HL-60 (cell line): ENCODE results near the gene NCOR2.

Source experiments
- DNase-seq, 2 experiments: peaks; one replicate each; pipeline ENCODE4 v3.0.0-alpha.2; 2010 to 2020; ENCODE audit warnings: low read depth in 1 of 2, low spot score in 1 of 2
- H3K27ac ChIP-seq: fragments of 250-450 bp; sonication (Bioruptor Pico); replicated peaks from 2 replicates; pipeline ENCODE4 v1.5.1; 2020; ENCODE audit warnings: mild to moderate bottlenecking, moderate library complexity
- H3K27me3 ChIP-seq: fragments of 250-450 bp; sonication (Bioruptor Pico); 2 replicates; pipeline ENCODE4 v1.5.1; 2021; ENCODE audit warnings: mild to moderate bottlenecking, moderate library complexity; ENCODE audit not compliant: insufficient read depth, poor library complexity, severe bottlenecking
- H3K4me3 ChIP-seq: replicated peaks from 2 replicates; pipeline ENCODE4 v1.5.1; 2011; ENCODE audit warnings: mild to moderate bottlenecking, control low read depth, low read length; ENCODE audit not compliant: insufficient read depth
- GABPA ChIP-seq: IDR thresholded peaks from 2 replicates; pipeline ENCODE4 v1.6.1; 2012; ENCODE audit warnings: low read depth
- POLR2AphosphoS5 ChIP-seq: IDR thresholded peaks from 2 replicates; pipeline ENCODE4 v1.6.1; 2012; ENCODE audit warnings: low read depth
- SPI1 ChIP-seq: IDR thresholded peaks from 2 replicates; pipeline ENCODE4 v1.6.1; 2012; ENCODE audit warnings: low read depth, mild to moderate bottlenecking, borderline replicate concordance
- TF ChIP-seq, protein P1 (sequence below): IDR thresholded peaks from one replicate; pipeline ENCODE4 v1.5.1; 2011; ENCODE audit warnings: low read length, control low read depth, inconsistent platforms; ENCODE audit not compliant: insufficient read depth
- TF ChIP-seq, protein P2 (sequence below): IDR thresholded peaks from 2 replicates; pipeline ENCODE4 v1.6.1; 2012; ENCODE audit warnings: low read depth; ENCODE audit not compliant: insufficient replicate concordance

Gene NCOR2

DNA sequence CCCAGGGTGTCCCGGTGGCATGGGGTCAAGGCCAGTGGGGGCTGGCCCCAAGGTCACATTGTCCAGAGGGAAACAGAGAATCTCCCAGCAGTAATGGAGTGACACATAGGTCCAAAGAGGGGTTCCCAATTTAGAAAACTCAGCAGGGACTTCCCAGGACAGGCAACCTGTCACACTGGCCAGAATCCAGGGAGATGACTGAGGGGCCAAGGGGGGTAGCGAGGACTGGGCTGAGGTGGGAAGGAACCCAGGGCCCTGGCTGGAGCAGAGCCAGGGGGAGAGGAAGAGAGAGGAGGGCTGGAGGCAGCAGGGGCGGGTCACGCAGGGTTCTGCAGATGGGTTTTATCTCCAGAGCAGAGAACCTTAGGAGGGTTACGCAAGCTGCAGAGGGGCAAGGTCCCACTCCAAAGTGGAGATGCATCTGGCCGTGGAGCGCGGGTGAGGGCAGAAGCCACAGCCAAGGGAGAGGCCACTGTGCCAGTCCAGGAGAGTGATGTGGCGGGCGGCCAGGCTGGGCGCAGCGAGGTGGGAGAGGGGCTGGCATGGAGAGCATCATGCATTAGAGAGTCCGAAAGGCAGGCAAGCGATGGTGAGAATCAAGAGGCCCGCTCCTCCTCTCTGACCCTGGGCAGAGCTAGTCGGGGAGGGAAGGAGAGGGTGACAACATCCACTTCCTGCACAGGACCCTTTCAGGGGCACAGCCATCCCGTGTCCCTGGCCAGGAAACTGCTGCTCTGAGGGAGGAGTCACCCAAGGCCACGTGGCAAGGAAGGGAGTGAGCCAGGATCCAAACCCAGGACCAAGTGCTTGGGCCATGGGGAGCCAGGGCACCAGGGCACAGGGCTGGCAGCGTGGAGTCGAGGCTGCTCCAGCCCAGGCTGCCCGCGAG is 29.0 kb downstream of the NCOR2 start:
- DNase-seq: peak; percentile 67 to 69
- Histone ChIP-seq H3K4me3 (no peak overlapping the region), H3K27me3 (no peaks in the 10 kb centered on the region), H3K27ac (peak overlapping the region; percentile 43)
- TF ChIP-seq, protein P1, sequence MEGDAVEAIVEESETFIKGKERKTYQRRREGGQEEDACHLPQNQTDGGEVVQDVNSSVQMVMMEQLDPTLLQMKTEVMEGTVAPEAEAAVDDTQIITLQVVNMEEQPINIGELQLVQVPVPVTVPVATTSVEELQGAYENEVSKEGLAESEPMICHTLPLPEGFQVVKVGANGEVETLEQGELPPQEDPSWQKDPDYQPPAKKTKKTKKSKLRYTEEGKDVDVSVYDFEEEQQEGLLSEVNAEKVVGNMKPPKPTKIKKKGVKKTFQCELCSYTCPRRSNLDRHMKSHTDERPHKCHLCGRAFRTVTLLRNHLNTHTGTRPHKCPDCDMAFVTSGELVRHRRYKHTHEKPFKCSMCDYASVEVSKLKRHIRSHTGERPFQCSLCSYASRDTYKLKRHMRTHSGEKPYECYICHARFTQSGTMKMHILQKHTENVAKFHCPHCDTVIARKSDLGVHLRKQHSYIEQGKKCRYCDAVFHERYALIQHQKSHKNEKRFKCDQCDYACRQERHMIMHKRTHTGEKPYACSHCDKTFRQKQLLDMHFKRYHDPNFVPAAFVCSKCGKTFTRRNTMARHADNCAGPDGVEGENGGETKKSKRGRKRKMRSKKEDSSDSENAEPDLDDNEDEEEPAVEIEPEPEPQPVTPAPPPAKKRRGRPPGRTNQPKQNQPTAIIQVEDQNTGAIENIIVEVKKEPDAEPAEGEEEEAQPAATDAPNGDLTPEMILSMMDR: no peak
- TF ChIP-seq SPI1: no peak
- no peak for TF ChIP-seq GABPA
- TF ChIP-seq, protein P2, sequence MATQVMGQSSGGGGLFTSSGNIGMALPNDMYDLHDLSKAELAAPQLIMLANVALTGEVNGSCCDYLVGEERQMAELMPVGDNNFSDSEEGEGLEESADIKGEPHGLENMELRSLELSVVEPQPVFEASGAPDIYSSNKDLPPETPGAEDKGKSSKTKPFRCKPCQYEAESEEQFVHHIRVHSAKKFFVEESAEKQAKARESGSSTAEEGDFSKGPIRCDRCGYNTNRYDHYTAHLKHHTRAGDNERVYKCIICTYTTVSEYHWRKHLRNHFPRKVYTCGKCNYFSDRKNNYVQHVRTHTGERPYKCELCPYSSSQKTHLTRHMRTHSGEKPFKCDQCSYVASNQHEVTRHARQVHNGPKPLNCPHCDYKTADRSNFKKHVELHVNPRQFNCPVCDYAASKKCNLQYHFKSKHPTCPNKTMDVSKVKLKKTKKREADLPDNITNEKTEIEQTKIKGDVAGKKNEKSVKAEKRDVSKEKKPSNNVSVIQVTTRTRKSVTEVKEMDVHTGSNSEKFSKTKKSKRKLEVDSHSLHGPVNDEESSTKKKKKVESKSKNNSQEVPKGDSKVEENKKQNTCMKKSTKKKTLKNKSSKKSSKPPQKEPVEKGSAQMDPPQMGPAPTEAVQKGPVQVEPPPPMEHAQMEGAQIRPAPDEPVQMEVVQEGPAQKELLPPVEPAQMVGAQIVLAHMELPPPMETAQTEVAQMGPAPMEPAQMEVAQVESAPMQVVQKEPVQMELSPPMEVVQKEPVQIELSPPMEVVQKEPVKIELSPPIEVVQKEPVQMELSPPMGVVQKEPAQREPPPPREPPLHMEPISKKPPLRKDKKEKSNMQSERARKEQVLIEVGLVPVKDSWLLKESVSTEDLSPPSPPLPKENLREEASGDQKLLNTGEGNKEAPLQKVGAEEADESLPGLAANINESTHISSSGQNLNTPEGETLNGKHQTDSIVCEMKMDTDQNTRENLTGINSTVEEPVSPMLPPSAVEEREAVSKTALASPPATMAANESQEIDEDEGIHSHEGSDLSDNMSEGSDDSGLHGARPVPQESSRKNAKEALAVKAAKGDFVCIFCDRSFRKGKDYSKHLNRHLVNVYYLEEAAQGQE: no peak
- TF ChIP-seq POLR2AphosphoS5: no peak

DNA sequence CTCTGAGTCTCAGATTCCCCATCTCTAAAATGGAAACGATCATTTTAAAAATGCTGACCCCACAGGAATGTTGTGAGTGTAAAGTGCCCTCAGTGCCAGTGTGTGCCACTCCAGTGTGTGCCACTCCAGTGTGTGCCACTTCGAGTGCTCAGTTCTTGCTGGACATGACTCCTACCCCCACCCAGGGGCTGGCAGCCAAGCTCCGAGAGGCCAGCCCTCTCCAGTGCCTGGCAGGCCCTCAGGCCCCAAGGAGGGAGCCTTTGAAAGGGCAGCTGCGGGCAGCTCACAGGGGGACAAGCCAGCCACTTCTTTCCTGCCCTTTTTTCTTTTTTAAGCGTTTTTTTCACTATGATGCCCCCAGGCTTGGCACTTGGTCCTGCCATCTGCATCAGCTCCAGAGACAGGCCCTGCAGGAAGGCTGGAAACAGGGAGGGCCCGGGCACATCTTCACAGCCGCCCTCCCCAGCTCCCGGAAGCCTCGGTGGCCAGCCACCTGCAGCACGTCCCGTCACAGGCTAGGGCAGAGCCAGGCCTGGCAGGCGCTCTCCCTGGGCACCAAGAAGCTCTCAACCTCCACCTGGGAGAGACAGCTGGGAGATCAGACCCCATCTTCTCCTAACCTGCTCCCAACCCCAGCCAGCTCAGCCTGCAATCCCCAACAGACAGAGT is 29.8 kb downstream of the NCOR2 start:
- no peak for DNase-seq
- no peak overlapping the region for H3K27ac ChIP-seq
- TF ChIP-seq GABPA (no peak), SPI1 (no peak), POLR2AphosphoS5 (no peak)
- TF ChIP-seq, protein P2: no peak
- TF ChIP-seq, protein P1: no peak
- no peak overlapping the region for H3K4me3 ChIP-seq
- no peaks in the 10 kb centered on the region for H3K27me3 ChIP-seq

DNA sequence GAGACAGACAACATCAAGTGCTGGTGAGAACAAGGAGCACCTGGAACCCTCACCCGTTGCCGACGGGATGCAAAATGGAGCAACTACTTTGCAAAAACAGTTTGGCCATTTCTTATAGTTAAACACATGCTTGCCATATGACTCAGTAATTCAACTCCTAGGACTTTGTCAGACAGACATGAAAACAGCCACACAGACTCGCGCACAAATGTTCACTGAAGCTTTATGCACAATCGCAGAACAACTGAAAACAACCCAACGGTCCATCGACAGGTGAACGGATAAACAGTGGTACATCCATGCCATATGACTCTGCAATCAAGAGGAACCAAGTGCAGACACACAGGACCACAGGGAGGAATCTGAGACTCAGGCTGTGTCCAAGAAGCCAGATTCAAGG is 30.8 kb downstream of the NCOR2 start:
- Histone ChIP-seq H3K4me3 (no peak overlapping the region), H3K27ac (no peak overlapping the region), H3K27me3 (no peaks in the 10 kb centered on the region)
- no peak for DNase-seq
- TF ChIP-seq, protein P1: no peak
- TF ChIP-seq, protein P2: no peak
- no peak for TF ChIP-seq GABPA
- no peak for TF ChIP-seq SPI1
- no peak for TF ChIP-seq POLR2AphosphoS5
